Thyroid gland (tissue), 4 donors: ENCODE data around the gene FAM169A. TPM values are rescaled to one million over a fixed set of nuclear protein-coding genes. Genes with fewer than 3 reads are reported as not detected.
"Not testable (repeated sequence)": the region's sequence is repeated elsewhere in the genome, so short reads cannot be mapped to it uniquely, and the experiment has no call there.

Experiments
- DNase-seq, 2 donors: peaks; one replicate each; pipeline ENCODE4 v3.0.0-alpha.2; 2019
- H3K27ac ChIP-seq, 3 donors: fragments of 200-600 bp; sonication (generic); 1 replicate in 2 of 3; 2 replicates in 1 of 3; pipeline ENCODE4 v1.5.1; 2016 to 2019; ENCODE audit warnings: mild to moderate bottlenecking in 1 of 3, moderate library complexity in 1 of 3
- H3K27me3 ChIP-seq: fragments of 200-600 bp; sonication (generic); one replicate; pipeline ENCODE4 v1.5.1; 2019
- H3K36me3 ChIP-seq, 2 donors: fragments of 200-600 bp; sonication (generic); one replicate each; pipeline ENCODE4 v1.5.1; 2016 to 2019
- H3K4me1 ChIP-seq, 2 donors: fragments of 200-600 bp; sonication (generic); one replicate each; pipeline ENCODE4 v1.5.1; 2017 to 2019
- H3K4me3 ChIP-seq, 3 donors: fragments of 200-600 bp; sonication (generic); replicated peaks in 1 of 3; 1 replicate in 2 of 3; 2 replicates in 1 of 3; pipeline ENCODE4 v1.5.1; 2016; ENCODE audit warnings: mild to moderate bottlenecking in 1 of 3
- H3K9me3 ChIP-seq: fragments of 200-600 bp; sonication (generic); one replicate; pipeline ENCODE4 v1.5.1; 2017
- CTCF ChIP-seq, 6 experiments: fragments of 200-600 bp in 3 of 6; fragments of 450-650 bp in 3 of 6; sonication (generic) in 3 of 6; IDR thresholded peaks; one replicate each; pipeline ENCODE4 v1.5.1; 2016 to 2019; ENCODE audit warnings: antibody characterized with exemption in 6 of 6, mild to moderate bottlenecking in 2 of 6, inconsistent platforms in 1 of 6, moderate library complexity in 1 of 6
- POLR2A ChIP-seq, 2 donors: fragments of 450-650 bp; IDR thresholded peaks; one replicate each; pipeline ENCODE4 v1.6.1; 2017; ENCODE audit warnings: antibody characterized with exemption in 2 of 2, mild to moderate bottlenecking in 2 of 2, moderate library complexity in 1 of 2
- WGBS, 2 donors: methylation state at CpG; one replicate each; pipeline ENCODE4 v1.1.5; 2017; 5-methylcytosine and 5-hydroxymethylcytosine counted together
- intact Hi-C: fragments of 100-400 bp; cut with DNase I; formaldehyde crosslinking; loops from one replicate; pipeline ENCODE4 v1.15.1; 2023
- total RNA-seq, 4 donors: library from RNA; depleted of rRNA; stranded (reverse); fragments of >200 nt; gene quantifications; one replicate each; pipeline ENCODE4 v1.2.3, GENCODE V29; 2016

FAM169A gene
- total RNA-seq, 4 donors from 2014 or later: 12.9 to 45.0 (median 27.5) TPM

GRCh38 chr5:74888117-74888516, 21.9 kb upstream of the FAM169A start:
- no peak overlapping the region for H3K27ac ChIP-seq
- no peak for DNase-seq
- no peaks in the 10 kb centered on the region for H3K27me3 ChIP-seq
- no peaks in the 10 kb centered on the region for H3K36me3 ChIP-seq
- H3K4me1 ChIP-seq: no peaks in the 10 kb centered on the region
- intact Hi-C loops: no loop called here
- no peak overlapping the region for H3K4me3 ChIP-seq
- TF ChIP-seq POLR2A (IDR thresholded peaks at IDR 0.05) (no peak), CTCF (IDR thresholded peaks at IDR 0.05) (no peak)
- no peaks in the 10 kb centered on the region for H3K9me3 ChIP-seq
- 82 to 88% methylated on average over 4 of the region's 4 CpGs for WGBS, 2 donors

GRCh38 chr5:74885170-74885569, 19.0 kb upstream of the FAM169A start:
- no peak for TF ChIP-seq POLR2A (IDR thresholded peaks at IDR 0.05)
- no peak for TF ChIP-seq CTCF (IDR thresholded peaks at IDR 0.05)
- no peaks in the 10 kb centered on the region for H3K9me3 ChIP-seq
- no peak overlapping the region for H3K27ac ChIP-seq
- H3K27me3 ChIP-seq: no peaks in the 10 kb centered on the region
- no peak overlapping the region for H3K4me3 ChIP-seq
- intact Hi-C loops: no loop called here
- DNase-seq: no peak
- no peaks in the 10 kb centered on the region for H3K4me1 ChIP-seq
- no peaks in the 10 kb centered on the region for H3K36me3 ChIP-seq

- DNase-seq, H3K4me3 ChIP-seq, H3K36me3 ChIP-seq, H3K9me3 ChIP-seq, H3K4me1 ChIP-seq, intact Hi-C loops, H3K27ac ChIP-seq, H3K27me3 ChIP-seq: not testable (repeated sequence)
- WGBS, 2 donors: 74% methylated on average over 10 of the region's 10 CpGs
Observed at GRCh38 chr5:74882379-74883134, 16.4 kb upstream of the FAM169A start.

- no peaks in the 10 kb centered on the region for H3K9me3 ChIP-seq
- no peaks in the 10 kb centered on the region for H3K36me3 ChIP-seq
- H3K4me3 ChIP-seq: no peak overlapping the region
- WGBS, 2 donors: 90 to 95% methylated on average over 4 of the region's 4 CpGs
- H3K4me1 ChIP-seq: no peaks in the 10 kb centered on the region
- no peak overlapping the region for H3K27ac ChIP-seq
- H3K27me3 ChIP-seq: no peaks in the 10 kb centered on the region
- intact Hi-C loops: no loop called here
- DNase-seq: no peak
- TF ChIP-seq POLR2A (IDR thresholded peaks at IDR 0.05) (no peak), CTCF (IDR thresholded peaks at IDR 0.05) (no peak)
Observed at GRCh38 chr5:74877624-74878304, 11.6 kb upstream of the FAM169A start.

GRCh38 chr5:74875994-74876791, 10.0 kb upstream of the FAM169A start:
- Histone ChIP-seq H3K27me3 (no peaks in the 10 kb centered on the region), H3K9me3 (no peaks in the 10 kb centered on the region), H3K4me1 (no peaks in the 10 kb centered on the region), H3K27ac (no peak overlapping the region), H3K4me3 (no peak overlapping the region), H3K36me3 (no peaks in the 10 kb centered on the region)
- no peak for DNase-seq
- TF ChIP-seq CTCF (IDR thresholded peaks at IDR 0.05) (no peak), POLR2A (IDR thresholded peaks at IDR 0.05) (no peak)
- intact Hi-C loops: no loop called here
- WGBS, 2 donors: 89 to 93% methylated on average over 7 of the region's 7 CpGs
